HG03103 (cell line): Measurements from ENCODE around the gene BIN1.
A peak's percentile ranks its signal among the peaks of the same experiment; 100 is the strongest.

ENCODE experiments used
- ATAC-seq: cut with Tn5 transposase; IDR thresholded peaks from one replicate; pipeline ENCODE4 v1.9.1; 2021; ENCODE audit warnings: low read depth; ENCODE audit not compliant: unreplicated experiment

Gene BIN1

GRCh38 chr2:127051116-127052056 is 55.6 kb downstream of the BIN1 start:
- ATAC-seq, result no peak

GRCh38 chr2:127050803-127051115 is 56.2 kb downstream of the BIN1 start:
- ATAC-seq, result no peak

GRCh38 chr2:127049927-127050802 is 56.8 kb downstream of the BIN1 start:
- peak; percentile 74 for ATAC-seq

- ATAC-seq, result no peak
Measured at GRCh38 chr2:127048969-127049897, 57.7 kb downstream of the BIN1 start.

- no peak for ATAC-seq
Measured at GRCh38 chr2:127048618-127048935, 58.4 kb downstream of the BIN1 start.

GRCh38 chr2:127047716-127048617 is 59.0 kb downstream of the BIN1 start:
- no peak for ATAC-seq

GRCh38 chr2:127047054-127047453 is 59.9 kb downstream of the BIN1 start:
- ATAC-seq, result no peak

GRCh38 chr2:127046579-127046978 is 60.4 kb downstream of the BIN1 start:
- ATAC-seq, result no peak

GRCh38 chr2:127045792-127046501 is 61.0 kb downstream of the BIN1 start:
- ATAC-seq, result no peak

- ATAC-seq, result no peak
Measured at GRCh38 chr2:127044977-127045661, 61.8 kb downstream of the BIN1 start.

- ATAC-seq, result no peak
Measured at GRCh38 chr2:127044165-127044718, 62.7 kb downstream of the BIN1 start.

GRCh38 chr2:127043367-127044164 is 63.4 kb downstream of the BIN1 start:
- no peak for ATAC-seq

GRCh38 chr2:127041259-127041970 is 65.5 kb downstream of the BIN1 start:
- no peak for ATAC-seq

GRCh38 chr2:127040169-127040568 is 66.8 kb downstream of the BIN1 start:
- ATAC-seq, result no peak

GRCh38 chr2:127039387-127040031 is 67.4 kb downstream of the BIN1 start:
- peak; percentile 66 for ATAC-seq

GRCh38 chr2:127037476-127037875 is 69.5 kb downstream of the BIN1 start:
- no peak for ATAC-seq
